ENCODE data around the gene FOXJ2. TPM values are rescaled to one million over a fixed set of nuclear protein-coding genes. Genes with fewer than 3 reads are reported as not detected.

FOXJ2 gene
- 10 to 100 TPM; 10.9 to 23.0 (median 13.3) TPM for total RNA-seq

- TF ChIP-seq CTCF (IDR thresholded peaks at IDR 0.05; ENCODE audit: low read depth), result no peak
Observed at GRCh38 chr12:8032242-8033152, at the start of gene FOXJ2. Gene FOXJ2, plus strand, starts transcription at chr12:8032716. Its CDS starts 7,117 bp downstream, at chr12:8039833.

GRCh38 chr12:7984900-7985299 is 47.6 kb upstream of the FOXJ2 start:
- no peak for TF ChIP-seq CTCF (IDR thresholded peaks at IDR 0.05; ENCODE audit: low read depth)

- TF ChIP-seq CTCF (IDR thresholded peaks at IDR 0.05; ENCODE audit: low read depth), result no peak
Observed at GRCh38 chr12:7985802-7986418, 46.6 kb upstream of the FOXJ2 start.

GRCh38 chr12:7989827-7990491 is 42.6 kb upstream of the FOXJ2 start:
- no peak for TF ChIP-seq CTCF (IDR thresholded peaks at IDR 0.05; ENCODE audit: low read depth)

GRCh38 chr12:7991535-7991934 is 41.0 kb upstream of the FOXJ2 start:
- no peak for TF ChIP-seq CTCF (IDR thresholded peaks at IDR 0.05; ENCODE audit: low read depth)

- TF ChIP-seq CTCF (IDR thresholded peaks at IDR 0.05; ENCODE audit: low read depth), result no peak
Observed at GRCh38 chr12:7994731-7995205, 37.7 kb upstream of the FOXJ2 start.
